Tracheal epithelial cell (primary cell): ENCODE data around the gene CCL21. TPM values are rescaled to one million over a fixed set of nuclear protein-coding genes. Genes with fewer than 3 reads are reported as not detected.

Source experiments
- total RNA-seq: library from RNA; depleted of rRNA; stranded (reverse); fragments of >200 nt; gene quantifications from 2 replicates; pipeline ENCODE4 v1.2.1, GENCODE V29; 2014

The CCL21 gene, protein sequence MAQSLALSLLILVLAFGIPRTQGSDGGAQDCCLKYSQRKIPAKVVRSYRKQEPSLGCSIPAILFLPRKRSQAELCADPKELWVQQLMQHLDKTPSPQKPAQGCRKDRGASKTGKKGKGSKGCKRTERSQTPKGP
- not detected in 2 replicates for total RNA-seq

DNA sequence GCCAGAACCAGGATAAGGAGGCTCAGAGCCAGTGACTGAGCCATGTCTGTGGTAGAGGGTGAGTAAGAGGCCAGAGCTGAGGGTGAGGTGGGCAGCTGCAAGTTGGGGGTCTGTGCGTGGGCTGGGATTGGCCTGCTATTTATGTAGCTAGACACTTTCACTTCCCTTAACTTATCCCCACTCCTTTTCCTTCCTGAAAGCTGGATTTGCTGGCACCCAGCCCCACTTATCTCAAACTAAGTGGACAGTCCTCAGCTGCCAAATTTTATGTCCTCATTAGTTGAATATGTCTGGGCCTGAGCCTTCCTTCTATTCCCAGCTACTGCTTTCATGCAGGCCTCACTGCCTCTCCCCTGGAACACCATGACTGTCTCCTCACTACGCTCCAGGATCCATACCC is at the start of gene CCL21:
TSS of gene CCL21 (minus strand) at position 114 of the 400 bp plus-strand sequence. CDS start at position 44, 70 bp downstream.

DNA sequence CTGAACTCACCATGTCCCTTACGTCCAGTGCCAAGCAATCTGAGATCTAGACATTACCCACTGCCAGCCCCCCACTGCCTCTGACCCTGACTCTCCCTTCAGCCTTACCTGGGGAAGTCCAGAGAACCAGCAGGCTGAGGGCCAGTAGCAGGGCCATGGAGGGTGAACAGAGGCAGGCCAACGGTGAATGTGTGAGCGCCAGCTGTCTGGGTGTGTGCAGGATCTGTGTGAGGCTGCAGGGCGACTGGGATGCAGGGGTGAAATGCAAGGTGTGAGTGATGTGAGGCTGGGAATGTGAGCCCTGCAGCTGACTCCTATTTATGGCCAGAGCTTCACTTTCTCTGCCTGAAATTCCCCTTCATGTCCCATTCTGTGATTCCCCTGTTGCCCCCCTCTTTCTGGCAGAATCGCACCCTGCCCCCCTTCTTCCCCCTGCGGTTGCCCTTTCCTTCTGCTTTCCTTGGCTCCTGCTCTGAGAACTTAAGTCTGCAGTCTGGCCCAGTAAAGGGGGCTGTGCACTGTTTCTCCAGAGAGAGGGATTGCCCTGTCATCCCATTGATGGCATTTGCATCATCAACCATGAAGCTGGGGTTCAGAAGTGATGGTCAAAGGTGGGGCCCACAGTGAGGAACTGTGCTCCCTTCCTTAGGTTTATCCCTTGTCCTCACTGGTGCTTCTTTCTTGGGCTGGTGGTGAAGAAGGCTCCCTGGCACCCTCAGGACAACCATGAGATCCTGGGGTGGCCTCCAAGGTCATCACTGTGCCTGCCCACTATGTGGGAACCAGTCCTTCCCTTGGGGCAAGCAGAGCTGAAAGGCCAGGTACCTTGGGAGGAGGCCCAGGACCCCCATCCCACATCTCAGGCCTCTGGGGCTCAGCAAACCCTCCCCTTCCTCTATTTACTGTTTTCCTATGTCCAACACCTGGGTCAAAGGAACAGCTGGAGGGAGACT is 18.7 kb downstream of the CCL21 start, which contains the start of gene CCL19:
TSS of gene CCL19 (minus strand) at position 294 of the 953 bp plus-strand sequence. CDS start at position 157, 137 bp downstream.

DNA sequence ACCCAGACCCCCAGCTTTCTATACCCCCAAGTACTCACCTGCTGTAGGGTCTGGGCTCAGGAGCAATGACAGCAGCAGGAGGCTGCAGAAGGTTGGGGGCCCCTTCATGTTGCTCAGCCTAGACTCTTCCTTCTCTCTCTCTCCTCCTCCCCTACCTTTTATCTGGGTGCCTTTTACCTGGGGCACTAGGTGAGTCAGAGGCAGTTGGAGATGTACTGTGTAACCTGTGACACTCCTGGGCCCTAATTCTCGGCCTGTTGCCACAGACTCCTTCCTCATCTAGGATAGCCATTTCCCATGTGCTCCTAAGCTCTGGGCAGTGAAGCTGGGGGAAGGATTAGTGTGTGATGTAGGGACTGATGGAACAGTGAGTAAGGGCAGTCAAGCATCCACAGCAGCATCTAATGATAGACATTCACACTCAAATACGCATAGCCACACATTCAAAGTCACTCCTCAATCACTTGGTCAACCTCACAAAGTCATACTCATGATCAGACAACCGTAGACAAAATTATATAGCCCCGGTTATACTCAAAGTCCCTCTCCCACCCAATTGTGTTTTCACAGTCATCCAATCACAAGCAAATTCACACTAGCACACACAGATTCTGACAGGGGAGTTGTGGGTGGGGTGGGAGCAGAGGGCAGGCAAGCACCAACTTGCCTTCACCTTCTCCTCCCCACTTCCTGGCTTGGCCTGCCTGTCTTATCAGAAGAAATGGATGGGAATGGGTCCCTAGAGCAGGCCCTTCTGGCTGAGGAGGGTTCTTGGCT is 47.2 kb downstream of the CCL21 start, which contains the start of gene CCL27:
TSS of gene CCL27 (minus strand) at position 132 of the 777 bp plus-strand sequence. CDS start at position 108, 24 bp downstream.

Other genes starting within 250 kb of the CCL21 start
- gene ENHO, start 187.1 kb downstream of the CCL21 start, total RNA-seq: 0.48 TPM in 1 of 2 replicates, not detected in the other
- not detected in 2 replicates for gene CNTFR, start 120.4 kb downstream of the CCL21 start, total RNA-seq
- 27.7 and 38.6 TPM in 2 replicates for gene RPP25L, start 98.0 kb downstream of the CCL21 start, total RNA-seq
- 40.3 and 43.4 TPM in 2 replicates for gene DCTN3, start 89.6 kb downstream of the CCL21 start, total RNA-seq
- 0.48 and 0.64 TPM in 2 replicates for gene ARID3C, start 81.1 kb downstream of the CCL21 start, total RNA-seq
- 68.9 and 81.4 TPM in 2 replicates for gene SIGMAR1, start 72.3 kb downstream of the CCL21 start, total RNA-seq
- 16.4 and 22.4 TPM in 2 replicates for gene GALT, start 63.5 kb downstream of the CCL21 start, total RNA-seq
- 1.7 and 1.9 TPM in 2 replicates for gene IL11RA, start 58.0 kb downstream of the CCL21 start, total RNA-seq
- not detected in 2 replicates for gene CCL27, start 47.5 kb downstream of the CCL21 start, total RNA-seq
- gene CCL19, start 18.9 kb downstream of the CCL21 start, total RNA-seq: not detected in 2 replicates
- gene PHF24, start 248.1 kb upstream of the CCL21 start, total RNA-seq: under 0.01 and 0.48 TPM in 2 replicates